ENCODE data around the gene POP7.

The POP7 gene

GRCh38 chr7:100677308-100678267 lies 28.3 kb upstream of the POP7 start:
- Histone ChIP-seq H3K36me3 (ENCODE audit: low read depth) (peaks cover 55% of the 10 kb centered on the region), H3K27ac (ENCODE audit: poor library complexity, severe bottlenecking) (no peak overlapping the region), H3K9me3 (ENCODE audit: severe bottlenecking) (no peaks in the 10 kb centered on the region), H3K27me3 (ENCODE audit: insufficient read depth, poor library complexity, severe bottlenecking) (no peaks in the 10 kb centered on the region), H3K4me3 (ENCODE audit: severe bottlenecking) (no peak overlapping the region), H3K4me1 (ENCODE audit: insufficient read depth, poor library complexity, severe bottlenecking) (no peaks in the 10 kb centered on the region)
- no peak for TF ChIP-seq CTCF (IDR thresholded peaks at IDR 0.05; ENCODE audit: poor library complexity, severe bottlenecking)
- ATAC-seq (ENCODE audit: low read depth) (no peak), DNase-seq (ENCODE audit: low spot score) (no peak)

GRCh38 chr7:100678291-100678984 lies 27.5 kb upstream of the POP7 start:
- no peak for TF ChIP-seq CTCF (IDR thresholded peaks at IDR 0.05; ENCODE audit: poor library complexity, severe bottlenecking)
- H3K36me3 ChIP-seq (ENCODE audit: low read depth): peaks cover 63% of the 10 kb centered on the region
- no peaks in the 10 kb centered on the region for H3K4me1 ChIP-seq (ENCODE audit: insufficient read depth, poor library complexity, severe bottlenecking)
- H3K4me3 ChIP-seq (ENCODE audit: severe bottlenecking): no peak overlapping the region
- no peak for ATAC-seq (ENCODE audit: low read depth)
- no peak for DNase-seq (ENCODE audit: low spot score)
- no peaks in the 10 kb centered on the region for H3K27me3 ChIP-seq (ENCODE audit: insufficient read depth, poor library complexity, severe bottlenecking)
- no peaks in the 10 kb centered on the region for H3K9me3 ChIP-seq (ENCODE audit: severe bottlenecking)
- H3K27ac ChIP-seq (ENCODE audit: poor library complexity, severe bottlenecking): peak overlapping the region; percentile 6

- no peak for ATAC-seq (ENCODE audit: low read depth)
- no peak for DNase-seq (ENCODE audit: low spot score)
- H3K4me1 ChIP-seq (ENCODE audit: insufficient read depth, poor library complexity, severe bottlenecking): no peaks in the 10 kb centered on the region
- H3K27ac ChIP-seq (ENCODE audit: poor library complexity, severe bottlenecking): peak overlapping the region; percentile 6
- H3K36me3 ChIP-seq (ENCODE audit: low read depth): peaks cover 72% of the 10 kb centered on the region
- no peaks in the 10 kb centered on the region for H3K9me3 ChIP-seq (ENCODE audit: severe bottlenecking)
- H3K27me3 ChIP-seq (ENCODE audit: insufficient read depth, poor library complexity, severe bottlenecking): no peaks in the 10 kb centered on the region
- no peak overlapping the region for H3K4me3 ChIP-seq (ENCODE audit: severe bottlenecking)
- TF ChIP-seq CTCF (IDR thresholded peaks at IDR 0.05; ENCODE audit: poor library complexity, severe bottlenecking): no peak
These were observed 26.6 kb upstream of the POP7 start for GRCh38 chr7:100679129-100679926.

- H3K9me3 ChIP-seq (ENCODE audit: severe bottlenecking): no peaks in the 10 kb centered on the region
- TF ChIP-seq CTCF (IDR thresholded peaks at IDR 0.05; ENCODE audit: poor library complexity, severe bottlenecking): no peak
- ATAC-seq (ENCODE audit: low read depth): peak; percentile 9; the same call in 1 of the 3 replicates
- H3K4me3 ChIP-seq (ENCODE audit: severe bottlenecking): no peak overlapping the region
- no peak for DNase-seq (ENCODE audit: low spot score)
- H3K36me3 ChIP-seq (ENCODE audit: low read depth): peaks cover 79% of the 10 kb centered on the region
- peak overlapping the region; percentile 6 for H3K27ac ChIP-seq (ENCODE audit: poor library complexity, severe bottlenecking)
- H3K4me1 ChIP-seq (ENCODE audit: insufficient read depth, poor library complexity, severe bottlenecking): no peaks in the 10 kb centered on the region
- no peaks in the 10 kb centered on the region for H3K27me3 ChIP-seq (ENCODE audit: insufficient read depth, poor library complexity, severe bottlenecking)
These were observed 25.9 kb upstream of the POP7 start for GRCh38 chr7:100679927-100680575.
